SU-DHL-6 (cell line): ENCODE data around the gene SGCD.

Experiments used
- H2AFZ ChIP-seq: fragments of 200-600 bp; sonication (generic); 2 replicates; pipeline ENCODE4 v1.6.1; 2014; ENCODE audit warnings: low read depth, mild to moderate bottlenecking, moderate library complexity, mixed read lengths, antibody characterized with exemption, low read length; ENCODE audit not compliant: severe bottlenecking
- H3F3A ChIP-seq: fragments of 200-600 bp; shearing (Covaris generic); 2 replicates; pipeline ENCODE4 v1.6.0; 2016; ENCODE audit warnings: antibody characterized with exemption, mild to moderate bottlenecking; ENCODE audit not compliant: insufficient read depth
- H3K27ac ChIP-seq: fragments of 200-600 bp; sonication (generic); 2 replicates; pipeline ENCODE4 v1.5.1; 2016; ENCODE audit warnings: low read depth, mild to moderate bottlenecking, low read length, moderate library complexity, mixed read lengths
- H3K27me3 ChIP-seq: fragments of 200-600 bp; sonication (generic), shearing (Covaris generic); 2 replicates; pipeline ENCODE4 v1.6.0; 2014; ENCODE audit warnings: mild to moderate bottlenecking, low read length
- H3K36me3 ChIP-seq: fragments of 200-600 bp; sonication (generic); 2 replicates; pipeline ENCODE4 v1.6.1; 2014; ENCODE audit warnings: mild to moderate bottlenecking, low read length, mixed read lengths
- H3K4me2 ChIP-seq: fragments of 300-600, 200-600 bp; shearing (Covaris generic), sonication (generic); 2 replicates; pipeline ENCODE4 v1.6.0; 2014; ENCODE audit warnings: low read length, low read depth, mild to moderate bottlenecking; ENCODE audit not compliant: poor library complexity, severe bottlenecking
- H3K4me3 ChIP-seq: fragments of 200-600 bp; sonication (generic); 2 replicates; pipeline ENCODE4 v1.5.1; 2014; ENCODE audit warnings: antibody characterized with exemption, low read length, mild to moderate bottlenecking, mixed read lengths; ENCODE audit not compliant: insufficient read depth, poor library complexity, severe bottlenecking
- H3K79me2 ChIP-seq: fragments of 200-600 bp; sonication (generic); 2 replicates; pipeline ENCODE4 v1.6.1; 2014; ENCODE audit warnings: mild to moderate bottlenecking, low read length, moderate library complexity; ENCODE audit not compliant: insufficient read depth
- H3K9ac ChIP-seq: fragments of 200-600 bp; sonication (generic); 2 replicates; pipeline ENCODE4 v1.7.0; 2014; ENCODE audit warnings: mild to moderate bottlenecking, low read length
- H3K9me2 ChIP-seq: fragments of 200-600 bp; sonication (generic); replicated peaks from 2 replicates; pipeline ENCODE4 v1.6.1; 2014; ENCODE audit warnings: low read length; ENCODE audit not compliant: insufficient read depth
- H3K9me3 ChIP-seq: fragments of 200-600 bp; sonication (generic); 2 replicates; pipeline ENCODE4 v1.6.1; 2014; ENCODE audit warnings: low read length, mixed read lengths; ENCODE audit not compliant: insufficient read depth
- H4K20me1 ChIP-seq: fragments of 200-600 bp; sonication (generic); 2 replicates; pipeline ENCODE4 v1.6.1; 2014; ENCODE audit warnings: low read depth, mild to moderate bottlenecking, antibody characterized with exemption, low read length, moderate library complexity, mixed read lengths
- CTCF ChIP-seq: fragments of 200-600 bp; sonication (generic); IDR thresholded peaks from one replicate; pipeline ENCODE4 v1.5.1; 2017; ENCODE audit warnings: antibody characterized with exemption, mild to moderate bottlenecking, low read length, moderate library complexity; ENCODE audit not compliant: insufficient read depth, poor library complexity, severe bottlenecking
- EZH2phosphoT487 ChIP-seq: fragments of 200-600 bp; sonication (generic), shearing (Covaris generic); conservative IDR thresholded peaks from 2 replicates; pipeline ENCODE4 v1.6.1; 2018; ENCODE audit warnings: mild to moderate bottlenecking, antibody characterized with exemption, low read length, moderate library complexity, mixed read lengths

Gene SGCD

DNA sequence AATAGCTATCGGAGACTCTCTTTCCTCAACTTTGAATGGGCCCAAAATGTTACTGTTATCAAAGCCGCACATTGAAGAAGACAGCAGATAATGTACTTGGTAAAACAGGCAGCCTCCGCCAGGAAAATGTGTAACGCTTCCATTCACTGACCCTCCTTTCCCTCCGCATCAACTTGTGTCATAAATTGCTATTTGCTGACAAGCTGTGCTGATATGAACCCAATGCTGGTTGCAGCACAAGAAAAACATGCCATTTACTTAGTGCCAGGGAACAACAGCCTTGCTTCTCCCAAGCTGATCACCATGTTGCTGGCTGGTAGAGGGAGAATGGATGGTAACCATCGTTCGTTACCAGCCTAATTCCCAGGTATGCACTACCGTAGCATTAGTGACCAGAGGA lies 360.6 kb downstream of the SGCD start:
- Histone ChIP-seq H2AFZ (no peak overlapping the region), H3K9me2 (no peaks in the 10 kb centered on the region), H3K9ac (no peak overlapping the region), H4K20me1 (no peaks in the 10 kb centered on the region), H3F3A (no peaks in the 10 kb centered on the region), H3K79me2 (no peaks in the 10 kb centered on the region), H3K9me3 (no peaks in the 10 kb centered on the region), H3K4me3 (no peak overlapping the region), H3K4me2 (no peak overlapping the region), H3K36me3 (no peaks in the 10 kb centered on the region), H3K27ac (no peak overlapping the region), H3K27me3 (no peaks in the 10 kb centered on the region)
- no peak for TF ChIP-seq CTCF

DNA sequence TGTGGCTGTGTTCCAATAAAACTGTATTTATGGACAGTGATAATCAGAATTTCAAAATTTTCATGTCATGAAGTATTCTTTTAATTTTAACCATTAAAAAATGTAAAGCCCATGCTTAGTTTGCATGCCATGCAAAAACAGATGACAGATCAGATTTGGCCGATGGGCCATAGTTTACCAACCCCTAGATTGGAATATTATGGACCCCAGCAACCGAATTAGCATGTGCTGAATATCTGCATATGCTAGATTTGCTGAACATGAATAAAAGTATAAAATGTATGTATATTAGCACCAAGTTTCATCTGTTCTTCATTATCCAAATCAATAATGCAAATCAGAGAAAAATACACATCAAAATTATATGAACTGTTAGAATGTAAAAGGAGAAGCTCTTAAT lies 364.6 kb downstream of the SGCD start:
- Histone ChIP-seq H3K4me3 (no peak overlapping the region), H3K9ac (no peak overlapping the region), H3K27ac (no peak overlapping the region), H3K36me3 (no peaks in the 10 kb centered on the region), H3K4me2 (no peak overlapping the region), H3K9me3 (no peaks in the 10 kb centered on the region), H3K9me2 (no peaks in the 10 kb centered on the region), H3K27me3 (no peaks in the 10 kb centered on the region), H3K79me2 (no peaks in the 10 kb centered on the region), H2AFZ (no peak overlapping the region), H4K20me1 (no peaks in the 10 kb centered on the region), H3F3A (no peaks in the 10 kb centered on the region)
- TF ChIP-seq EZH2phosphoT487 (no peak), CTCF (no peak)

DNA sequence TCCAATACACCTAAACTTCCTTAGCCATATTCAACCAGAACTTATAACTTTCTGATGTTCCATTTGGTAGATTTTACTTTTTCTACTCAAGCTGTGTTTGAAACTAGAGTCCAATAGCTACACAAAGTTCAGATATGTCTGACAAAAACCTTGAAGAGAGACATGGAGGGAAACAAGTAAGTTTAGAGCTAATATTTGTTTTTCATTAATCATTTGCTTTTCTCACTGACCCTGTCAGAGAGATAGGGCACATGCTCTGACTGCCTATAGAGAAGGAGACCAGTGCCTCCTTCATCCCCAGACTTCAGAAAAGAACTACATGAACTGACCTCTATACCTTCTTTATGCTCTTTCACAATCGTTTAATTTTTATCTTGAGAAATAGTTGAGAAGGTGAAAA lies 366.1 kb downstream of the SGCD start:
- H3K9ac ChIP-seq: no peak overlapping the region
- H3K27me3 ChIP-seq: no peaks in the 10 kb centered on the region
- no peak overlapping the region for H2AFZ ChIP-seq
- H3K36me3 ChIP-seq: no peaks in the 10 kb centered on the region
- H3K4me3 ChIP-seq: no peak overlapping the region
- no peaks in the 10 kb centered on the region for H3K9me3 ChIP-seq
- no peaks in the 10 kb centered on the region for H4K20me1 ChIP-seq
- no peaks in the 10 kb centered on the region for H3K9me2 ChIP-seq
- TF ChIP-seq EZH2phosphoT487: no peak
- no peak for TF ChIP-seq CTCF
- no peak overlapping the region for H3K27ac ChIP-seq
- no peaks in the 10 kb centered on the region for H3K79me2 ChIP-seq
- H3F3A ChIP-seq: no peaks in the 10 kb centered on the region
- no peak overlapping the region for H3K4me2 ChIP-seq

DNA sequence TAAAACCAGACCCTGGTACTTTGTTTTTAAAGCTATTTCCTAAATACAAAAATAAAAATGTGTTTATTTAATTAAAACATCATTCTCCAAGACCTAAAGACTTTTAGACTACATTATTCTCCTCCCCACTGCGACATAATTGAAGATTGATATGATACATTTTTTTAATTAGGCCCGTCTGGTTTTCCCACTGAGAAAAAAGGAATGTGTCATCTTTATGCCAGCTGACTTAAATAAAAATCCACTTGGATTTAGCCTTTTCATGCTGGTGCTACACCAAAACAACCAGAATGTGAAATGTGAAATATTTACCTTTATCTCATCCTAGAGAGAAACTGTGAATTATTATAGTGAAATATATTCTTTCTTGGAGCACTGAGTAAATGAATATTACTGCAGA lies 367.6 kb downstream of the SGCD start:
- Histone ChIP-seq H3K4me3 (no peak overlapping the region), H3K27ac (no peak overlapping the region), H4K20me1 (no peaks in the 10 kb centered on the region), H3K9ac (no peak overlapping the region), H3K27me3 (no peaks in the 10 kb centered on the region), H2AFZ (no peak overlapping the region), H3K4me2 (no peak overlapping the region), H3K36me3 (no peaks in the 10 kb centered on the region), H3K9me2 (no peaks in the 10 kb centered on the region), H3K79me2 (no peaks in the 10 kb centered on the region), H3K9me3 (no peaks in the 10 kb centered on the region), H3F3A (no peaks in the 10 kb centered on the region)
- no peak for TF ChIP-seq CTCF
- TF ChIP-seq EZH2phosphoT487: no peak
